ENCODE data around the gene IRGQ.

DNA sequence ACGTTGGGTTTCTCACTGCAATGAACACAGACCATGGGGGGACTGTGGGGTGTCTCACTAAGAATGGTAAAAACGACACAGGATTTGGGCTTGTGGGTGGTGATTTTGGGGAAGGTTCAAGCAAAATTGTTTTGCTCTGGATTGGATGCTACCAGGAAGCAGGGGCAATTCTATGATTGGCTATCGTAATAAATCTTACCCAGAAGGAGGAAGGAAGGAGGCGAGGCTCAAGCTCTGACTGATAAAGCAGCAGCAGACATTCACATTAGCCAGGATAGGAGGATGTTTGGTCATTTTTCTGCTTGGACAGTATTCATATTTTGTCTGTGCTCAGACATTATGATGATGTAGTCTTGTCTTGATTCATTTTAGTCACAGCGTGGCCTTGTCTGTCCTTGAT is 1.9 kb upstream of the IRGQ start:
- TF ChIP-seq, protein P1, sequence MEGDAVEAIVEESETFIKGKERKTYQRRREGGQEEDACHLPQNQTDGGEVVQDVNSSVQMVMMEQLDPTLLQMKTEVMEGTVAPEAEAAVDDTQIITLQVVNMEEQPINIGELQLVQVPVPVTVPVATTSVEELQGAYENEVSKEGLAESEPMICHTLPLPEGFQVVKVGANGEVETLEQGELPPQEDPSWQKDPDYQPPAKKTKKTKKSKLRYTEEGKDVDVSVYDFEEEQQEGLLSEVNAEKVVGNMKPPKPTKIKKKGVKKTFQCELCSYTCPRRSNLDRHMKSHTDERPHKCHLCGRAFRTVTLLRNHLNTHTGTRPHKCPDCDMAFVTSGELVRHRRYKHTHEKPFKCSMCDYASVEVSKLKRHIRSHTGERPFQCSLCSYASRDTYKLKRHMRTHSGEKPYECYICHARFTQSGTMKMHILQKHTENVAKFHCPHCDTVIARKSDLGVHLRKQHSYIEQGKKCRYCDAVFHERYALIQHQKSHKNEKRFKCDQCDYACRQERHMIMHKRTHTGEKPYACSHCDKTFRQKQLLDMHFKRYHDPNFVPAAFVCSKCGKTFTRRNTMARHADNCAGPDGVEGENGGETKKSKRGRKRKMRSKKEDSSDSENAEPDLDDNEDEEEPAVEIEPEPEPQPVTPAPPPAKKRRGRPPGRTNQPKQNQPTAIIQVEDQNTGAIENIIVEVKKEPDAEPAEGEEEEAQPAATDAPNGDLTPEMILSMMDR (IDR thresholded peaks at IDR 0.05): no peak
- peak in 1 of 2 donors; percentile 29 for TF ChIP-seq POLR2A (IDR thresholded peaks at IDR 0.05)
